T-helper 1 cell treated with Interleukin-12 subunit alpha and Interleukin-12 subunit beta and Interleukin-4 antibody, amounts not matched to agents 30 μg/mL and 1 μg/mL, for 36 hours (primary cell): Measurements from ENCODE around the gene ARHGAP45.

Source experiments
- H3K27ac Mint-ChIP-seq: one replicate; pipeline ENCODE4 v1.8.0; 2021; ENCODE audit warnings: mild to moderate bottlenecking, mixed read lengths
- H3K27me3 Mint-ChIP-seq: one replicate; pipeline ENCODE4 v1.8.0; 2021; ENCODE audit warnings: low read depth, mixed read lengths
- H3K36me3 Mint-ChIP-seq: one replicate; pipeline ENCODE4 v1.8.0; 2021; ENCODE audit warnings: low read depth, mixed read lengths
- H3K4me1 Mint-ChIP-seq: one replicate; pipeline ENCODE4 v1.8.0; 2021; ENCODE audit warnings: low read depth, mixed read lengths
- H3K4me3 Mint-ChIP-seq: one replicate; pipeline ENCODE4 v1.8.0; 2021; ENCODE audit warnings: mild to moderate bottlenecking, moderate library complexity, mixed read lengths
- H3K9me3 Mint-ChIP-seq: one replicate; pipeline ENCODE4 v1.8.0; 2021; ENCODE audit warnings: mixed read lengths

Gene ARHGAP45

GRCh38 chr19:1045247-1045603 lies 21.7 kb upstream of the ARHGAP45 start:
- Mint-ChIP-seq H3K36me3 (peaks cover 5% of the 10 kb centered on the region), H3K9me3 (no peaks in the 10 kb centered on the region), H3K4me1 (peaks cover 14% of the 10 kb centered on the region), H3K27me3 (no peaks in the 10 kb centered on the region), H3K27ac (no peak overlapping the region), H3K4me3 (no peak overlapping the region)

- Mint-ChIP-seq H3K9me3 (no peaks in the 10 kb centered on the region), H3K36me3 (peaks cover 5% of the 10 kb centered on the region), H3K4me1 (peaks cover 4% of the 10 kb centered on the region), H3K4me3 (no peak overlapping the region), H3K27ac (no peak overlapping the region), H3K27me3 (no peaks in the 10 kb centered on the region)
Measured at GRCh38 chr19:1046117-1046626, 20.8 kb upstream of the ARHGAP45 start.

- no peak overlapping the region for H3K27ac Mint-ChIP-seq
- H3K9me3 Mint-ChIP-seq: no peaks in the 10 kb centered on the region
Measured at GRCh38 chr19:1046836-1047695, 19.9 kb upstream of the ARHGAP45 start.

GRCh38 chr19:1047696-1048147 lies 19.2 kb upstream of the ARHGAP45 start:
- Mint-ChIP-seq H3K4me1 (peaks cover 7% of the 10 kb centered on the region), H3K4me3 (no peak overlapping the region), H3K36me3 (peaks cover 5% of the 10 kb centered on the region), H3K27me3 (no peaks in the 10 kb centered on the region), H3K9me3 (no peaks in the 10 kb centered on the region), H3K27ac (no peak overlapping the region)

More at GRCh38 chr19:1046836-1047695, 19.9 kb upstream of the ARHGAP45 start:
- Mint-ChIP-seq H3K27me3 (no peaks in the 10 kb centered on the region), H3K4me3 (no peak overlapping the region), H3K4me1 (peaks cover 6% of the 10 kb centered on the region), H3K36me3 (peaks cover 5% of the 10 kb centered on the region)

GRCh38 chr19:1049106-1049505 lies 17.9 kb upstream of the ARHGAP45 start:
- Mint-ChIP-seq H3K27me3 (no peaks in the 10 kb centered on the region), H3K9me3 (no peaks in the 10 kb centered on the region), H3K4me3 (no peak overlapping the region), H3K4me1 (peaks cover 8% of the 10 kb centered on the region), H3K36me3 (peaks cover 5% of the 10 kb centered on the region), H3K27ac (no peak overlapping the region)

- H3K9me3 Mint-ChIP-seq: no peaks in the 10 kb centered on the region
- peaks cover 8% of the 10 kb centered on the region for H3K4me1 Mint-ChIP-seq
- no peak overlapping the region for H3K4me3 Mint-ChIP-seq
- peaks cover 5% of the 10 kb centered on the region for H3K36me3 Mint-ChIP-seq
- H3K27ac Mint-ChIP-seq: no peak overlapping the region
- H3K27me3 Mint-ChIP-seq: no peaks in the 10 kb centered on the region
Measured at GRCh38 chr19:1049800-1050199, 17.2 kb upstream of the ARHGAP45 start.

- H3K27ac Mint-ChIP-seq: no peak overlapping the region
- peaks cover 6% of the 10 kb centered on the region for H3K4me1 Mint-ChIP-seq
- no peaks in the 10 kb centered on the region for H3K9me3 Mint-ChIP-seq
- peaks cover under 1% of the 10 kb centered on the region for H3K36me3 Mint-ChIP-seq
- no peaks in the 10 kb centered on the region for H3K27me3 Mint-ChIP-seq
- H3K4me3 Mint-ChIP-seq: no peak overlapping the region
Measured at GRCh38 chr19:1050989-1051788, 15.8 kb upstream of the ARHGAP45 start.

GRCh38 chr19:1051791-1052190 lies 15.2 kb upstream of the ARHGAP45 start:
- H3K27me3 Mint-ChIP-seq: no peaks in the 10 kb centered on the region
- no peak overlapping the region for H3K4me3 Mint-ChIP-seq
- H3K4me1 Mint-ChIP-seq: peaks cover 7% of the 10 kb centered on the region
- H3K9me3 Mint-ChIP-seq: no peaks in the 10 kb centered on the region
- H3K27ac Mint-ChIP-seq: no peak overlapping the region
- peaks cover 7% of the 10 kb centered on the region for H3K36me3 Mint-ChIP-seq

- H3K27ac Mint-ChIP-seq: no peak overlapping the region
Measured at GRCh38 chr19:1052349-1052975, 14.5 kb upstream of the ARHGAP45 start.

GRCh38 chr19:1053176-1054101 lies 13.5 kb upstream of the ARHGAP45 start:
- H3K27me3 Mint-ChIP-seq: no peaks in the 10 kb centered on the region
- peaks cover 18% of the 10 kb centered on the region for H3K36me3 Mint-ChIP-seq
- H3K4me1 Mint-ChIP-seq: peaks cover 17% of the 10 kb centered on the region
- H3K27ac Mint-ChIP-seq: no peak overlapping the region
- H3K9me3 Mint-ChIP-seq: no peaks in the 10 kb centered on the region
- no peak overlapping the region for H3K4me3 Mint-ChIP-seq

More at GRCh38 chr19:1052349-1052975, 14.5 kb upstream of the ARHGAP45 start:
- peaks cover 13% of the 10 kb centered on the region for H3K36me3 Mint-ChIP-seq
- H3K4me1 Mint-ChIP-seq: peaks cover 12% of the 10 kb centered on the region
- no peaks in the 10 kb centered on the region for H3K27me3 Mint-ChIP-seq
- H3K4me3 Mint-ChIP-seq: no peak overlapping the region
- no peaks in the 10 kb centered on the region for H3K9me3 Mint-ChIP-seq

- H3K4me1 Mint-ChIP-seq: peaks cover 17% of the 10 kb centered on the region
- peaks cover 18% of the 10 kb centered on the region for H3K36me3 Mint-ChIP-seq
- no peak overlapping the region for H3K4me3 Mint-ChIP-seq
- H3K27ac Mint-ChIP-seq: no peak overlapping the region
- H3K27me3 Mint-ChIP-seq: no peaks in the 10 kb centered on the region
- H3K9me3 Mint-ChIP-seq: no peaks in the 10 kb centered on the region
Measured at GRCh38 chr19:1054102-1055027, 12.6 kb upstream of the ARHGAP45 start.

GRCh38 chr19:1055028-1055425 lies 11.9 kb upstream of the ARHGAP45 start:
- Mint-ChIP-seq H3K27me3 (no peaks in the 10 kb centered on the region), H3K9me3 (no peaks in the 10 kb centered on the region), H3K27ac (no peak overlapping the region), H3K4me3 (no peak overlapping the region), H3K4me1 (peaks cover 17% of the 10 kb centered on the region), H3K36me3 (peaks cover 18% of the 10 kb centered on the region)
